IPS-11a (cell line): ENCODE results near the gene ISLR2.
"Not testable (repeated sequence)": the region's sequence is repeated elsewhere in the genome, so short reads cannot be mapped to it uniquely, and the experiment has no call there.

Experiments used
- H3K4me3 ChIP-seq: one replicate; pipeline ENCODE4 v1.5.1; 2013; ENCODE audit warnings: low read depth, low read length, control low read depth

The ISLR2 gene, protein sequence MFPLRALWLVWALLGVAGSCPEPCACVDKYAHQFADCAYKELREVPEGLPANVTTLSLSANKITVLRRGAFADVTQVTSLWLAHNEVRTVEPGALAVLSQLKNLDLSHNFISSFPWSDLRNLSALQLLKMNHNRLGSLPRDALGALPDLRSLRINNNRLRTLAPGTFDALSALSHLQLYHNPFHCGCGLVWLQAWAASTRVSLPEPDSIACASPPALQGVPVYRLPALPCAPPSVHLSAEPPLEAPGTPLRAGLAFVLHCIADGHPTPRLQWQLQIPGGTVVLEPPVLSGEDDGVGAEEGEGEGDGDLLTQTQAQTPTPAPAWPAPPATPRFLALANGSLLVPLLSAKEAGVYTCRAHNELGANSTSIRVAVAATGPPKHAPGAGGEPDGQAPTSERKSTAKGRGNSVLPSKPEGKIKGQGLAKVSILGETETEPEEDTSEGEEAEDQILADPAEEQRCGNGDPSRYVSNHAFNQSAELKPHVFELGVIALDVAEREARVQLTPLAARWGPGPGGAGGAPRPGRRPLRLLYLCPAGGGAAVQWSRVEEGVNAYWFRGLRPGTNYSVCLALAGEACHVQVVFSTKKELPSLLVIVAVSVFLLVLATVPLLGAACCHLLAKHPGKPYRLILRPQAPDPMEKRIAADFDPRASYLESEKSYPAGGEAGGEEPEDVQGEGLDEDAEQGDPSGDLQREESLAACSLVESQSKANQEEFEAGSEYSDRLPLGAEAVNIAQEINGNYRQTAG

DNA sequence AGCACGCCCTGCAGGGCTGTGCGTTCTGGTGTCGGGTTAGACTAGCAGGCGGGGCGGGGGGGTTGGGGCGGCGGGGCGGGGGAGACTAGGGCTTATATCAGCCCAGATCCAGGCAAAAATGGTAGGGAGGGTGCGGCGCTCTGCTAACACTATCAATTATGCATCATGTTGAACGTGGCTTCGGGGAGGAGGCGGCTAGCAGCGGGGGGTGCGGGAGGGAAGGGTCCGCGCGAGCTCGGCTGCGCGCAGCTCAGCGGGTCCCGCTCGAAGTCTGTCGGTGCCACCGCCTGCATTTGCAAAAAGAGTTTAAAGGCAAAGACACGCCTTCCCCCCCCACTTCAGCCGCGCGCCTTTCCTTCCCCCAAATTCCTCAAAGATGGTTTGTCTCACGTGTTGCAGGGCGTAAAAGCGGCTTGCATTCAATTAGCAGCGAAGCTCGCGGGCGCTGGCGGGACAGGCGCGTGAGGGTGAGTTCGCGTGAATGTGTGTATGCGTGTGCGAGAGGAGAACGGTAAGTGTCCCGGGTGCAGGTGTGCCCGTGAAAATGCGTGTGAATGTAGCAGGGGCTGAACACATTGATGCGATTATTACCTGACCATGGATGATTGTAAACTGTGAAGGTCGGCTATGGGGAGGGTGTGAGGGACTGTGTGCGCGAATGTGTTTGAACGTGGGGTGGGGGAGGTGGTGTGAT is at the start of gene ISLR2:
Gene ISLR2 (plus strand): TSS at position 432 of the 694 bp plus-strand sequence. CDS start 2,169 bp downstream, outside the sequence.
- peak within 1 kb of the TSS; percentile 13 for H3K4me3 ChIP-seq

DNA sequence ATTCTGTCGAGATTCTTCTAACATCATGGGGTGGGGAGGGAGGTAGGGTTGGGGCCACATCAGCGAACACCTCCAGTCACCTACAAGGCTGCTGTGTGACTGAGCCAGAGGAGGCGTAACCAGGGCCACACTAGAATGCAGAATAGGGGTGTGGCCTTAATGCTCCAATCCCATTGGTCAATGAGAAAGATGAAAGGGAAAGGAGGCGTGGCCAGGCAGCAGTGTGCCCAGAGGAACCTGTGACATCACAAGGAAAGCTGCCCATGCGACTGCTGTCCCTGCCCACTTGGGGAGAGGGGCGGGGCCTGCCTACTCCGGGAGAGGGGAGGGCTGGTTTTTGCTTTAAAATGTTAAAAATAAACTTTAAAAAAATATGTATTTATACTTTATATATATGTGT is 47.9 kb upstream of the ISLR2 start, which contains the start of gene GOLGA6A:
Gene GOLGA6A (minus strand): TSS at position 101 of the 400 bp plus-strand sequence. CDS start 41 bp downstream, at position 60.
- not testable (repeated sequence) for H3K4me3 ChIP-seq

DNA sequence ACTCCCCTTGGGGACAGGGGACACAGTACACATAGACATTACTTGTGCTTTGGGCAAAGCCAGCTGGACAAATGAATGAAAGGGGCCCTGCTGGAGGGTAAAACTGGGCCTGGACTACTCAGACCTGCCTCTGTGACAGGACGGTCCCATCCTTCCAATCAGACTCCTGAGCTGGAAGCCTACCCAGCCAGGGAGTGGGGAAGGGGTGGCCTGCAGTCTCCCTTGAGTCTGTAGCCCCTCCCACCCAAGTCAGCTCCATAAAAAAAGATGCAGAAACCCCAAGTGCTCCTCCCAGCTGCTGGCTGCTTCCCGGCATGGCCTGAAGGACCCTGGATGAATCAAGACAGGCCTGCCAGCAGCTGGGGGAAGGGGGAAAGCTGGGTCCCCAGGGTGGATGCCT is 35.8 kb upstream of the ISLR2 start:
- H3K4me3 ChIP-seq, result not testable (repeated sequence)

DNA sequence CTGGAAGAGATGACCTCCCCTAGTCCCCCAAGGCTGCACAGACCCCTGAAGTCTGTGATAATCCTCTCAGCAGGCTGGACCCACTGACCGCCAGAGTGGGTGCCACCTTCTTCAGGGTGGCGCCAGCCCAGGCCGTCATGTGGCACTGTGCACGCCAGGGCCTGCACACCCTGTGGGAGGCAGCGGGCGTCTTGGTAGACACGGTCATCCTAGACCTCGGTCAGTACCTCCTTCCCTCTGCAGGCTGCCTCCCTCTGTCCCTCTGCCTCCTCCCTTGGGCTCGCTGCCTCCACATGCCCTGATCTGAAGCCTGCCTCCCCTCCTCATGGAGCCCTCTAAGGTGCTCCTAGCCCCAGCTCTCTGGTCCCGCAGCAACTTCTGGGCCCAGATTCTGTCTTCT is 34.8 kb upstream of the ISLR2 start:
- not testable (repeated sequence) for H3K4me3 ChIP-seq

DNA sequence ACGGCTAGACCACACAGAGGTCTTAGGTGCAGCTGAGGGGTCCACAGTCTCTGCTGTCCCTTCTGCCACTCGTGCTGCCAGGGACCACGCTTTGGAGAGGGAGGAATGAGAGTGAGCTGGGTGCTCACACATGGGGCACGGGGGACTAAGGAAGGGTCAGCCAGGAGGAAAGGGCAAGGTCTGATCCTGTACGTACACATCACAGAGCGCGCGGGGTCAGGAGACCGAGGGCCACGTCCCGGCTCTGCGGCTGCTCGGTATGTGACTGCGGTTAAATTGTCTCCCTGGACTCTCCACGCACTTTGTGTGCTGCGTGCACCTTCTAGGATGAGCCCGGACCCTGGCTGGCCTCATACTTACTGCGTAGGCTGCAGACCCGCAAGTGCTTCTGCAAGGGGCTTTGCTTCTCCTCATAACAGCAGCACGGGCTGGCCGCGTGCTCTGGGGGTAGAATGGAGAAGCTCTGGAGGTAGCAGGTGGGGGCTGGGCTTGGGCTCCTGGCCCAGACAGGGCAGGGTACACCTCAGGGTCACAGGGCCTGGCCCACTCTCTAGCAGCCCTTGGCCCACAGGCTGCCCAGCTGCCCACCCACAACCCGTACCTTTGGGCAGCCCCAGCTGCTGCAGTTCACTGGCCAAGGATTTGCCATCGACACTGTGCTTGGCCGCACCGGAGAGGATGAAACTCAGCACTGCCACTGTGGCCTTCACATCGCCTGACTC is 33.5 kb upstream of the ISLR2 start:
- not testable (repeated sequence) for H3K4me3 ChIP-seq

DNA sequence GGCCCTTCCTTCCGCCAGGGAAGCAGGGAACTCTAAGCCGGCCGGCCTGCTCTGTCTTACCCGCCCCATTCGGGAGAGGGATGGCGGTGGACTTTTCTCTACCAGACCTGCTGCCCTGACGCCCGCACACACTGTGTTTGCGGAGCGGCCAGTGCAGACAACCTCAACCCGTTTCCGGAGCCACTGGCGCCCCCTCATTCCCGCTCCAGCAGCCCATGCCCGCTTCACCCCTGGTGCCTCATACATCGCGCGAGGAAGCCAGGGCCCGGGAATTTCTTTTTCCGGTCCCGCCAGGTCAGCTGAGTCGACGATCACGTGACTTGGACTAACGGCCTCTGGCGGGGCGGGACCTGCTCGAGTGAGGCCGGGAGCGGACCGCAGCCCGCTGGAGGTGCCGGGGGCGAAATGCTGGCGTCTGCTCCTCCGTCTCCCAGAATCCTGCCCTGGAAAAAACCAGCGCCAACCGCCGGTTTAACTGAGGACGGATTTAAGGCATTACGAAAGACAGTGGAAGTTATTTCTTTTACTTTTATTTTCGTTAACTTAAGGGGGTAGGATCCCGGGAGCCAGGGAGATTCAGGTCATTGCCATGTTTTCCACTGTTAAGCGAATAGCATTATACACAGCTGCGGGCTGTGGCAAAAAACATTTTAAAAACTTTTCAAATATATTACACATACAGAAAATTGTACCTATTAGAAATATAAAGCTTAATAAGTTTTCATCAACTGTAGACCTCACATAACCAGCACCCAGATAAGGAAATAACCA is 30.2 kb upstream of the ISLR2 start:
- peak overlapping the region; percentile 33 for H3K4me3 ChIP-seq

DNA sequence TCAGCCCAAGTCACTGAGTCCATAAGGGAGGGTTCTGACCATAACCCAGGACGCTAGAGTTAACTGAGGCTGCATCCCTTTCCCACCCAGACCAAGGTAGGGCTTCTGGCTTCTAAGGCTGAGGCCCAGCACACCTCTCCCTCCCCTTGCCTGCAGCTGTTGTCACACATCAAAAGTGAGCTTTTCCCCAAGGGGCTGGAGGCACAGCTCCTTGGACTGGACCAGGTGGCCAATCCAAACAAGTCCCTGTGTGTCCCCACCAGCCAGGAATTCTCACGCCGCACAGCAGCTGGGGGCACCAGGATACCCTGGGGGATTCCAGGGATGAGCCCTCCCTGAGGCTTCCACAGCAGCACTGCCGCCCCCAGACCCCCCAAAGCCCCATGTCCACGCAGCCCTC is 22.3 kb upstream of the ISLR2 start:
- H3K4me3 ChIP-seq, result no peak overlapping the region

DNA sequence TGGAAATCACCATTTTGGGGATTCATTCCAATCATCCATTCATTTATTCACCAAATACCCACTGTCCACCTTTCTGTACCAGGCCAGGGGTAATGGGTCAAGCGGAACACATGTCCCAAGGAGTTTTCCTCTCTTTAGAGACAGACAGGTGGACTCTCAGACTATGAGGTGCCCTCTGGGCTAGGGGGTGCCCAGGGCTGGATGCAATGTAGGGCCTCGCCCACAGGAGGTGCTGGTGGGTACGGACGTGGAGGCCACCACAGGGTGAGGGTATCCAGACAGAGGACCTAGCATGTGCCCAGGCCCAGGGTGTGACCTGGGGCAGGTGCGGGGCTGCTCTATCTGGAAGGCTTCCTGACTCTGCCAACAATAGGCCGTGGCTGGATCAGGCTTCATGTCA is 21.8 kb upstream of the ISLR2 start:
- H3K4me3 ChIP-seq, result not testable (repeated sequence)

DNA sequence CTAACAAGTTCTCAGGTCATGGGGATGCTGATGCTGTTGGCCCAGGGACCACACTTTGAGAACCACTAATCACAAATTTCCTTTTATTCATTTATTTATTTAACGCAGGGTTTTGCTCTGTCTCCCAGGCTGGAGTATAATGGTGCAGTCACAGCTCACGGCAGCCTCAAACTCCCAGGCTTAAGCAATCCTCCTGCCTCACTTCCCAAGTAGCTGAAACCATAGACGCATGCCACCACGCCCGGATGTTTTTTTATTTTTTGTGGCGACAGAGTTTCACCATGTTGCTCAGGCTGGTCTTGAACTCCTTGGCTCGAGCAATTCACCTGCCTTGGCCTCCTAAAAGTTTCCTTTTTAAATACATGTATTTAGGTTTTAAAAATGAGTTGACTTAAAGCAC is 20.7 kb upstream of the ISLR2 start:
- no peak overlapping the region for H3K4me3 ChIP-seq

DNA sequence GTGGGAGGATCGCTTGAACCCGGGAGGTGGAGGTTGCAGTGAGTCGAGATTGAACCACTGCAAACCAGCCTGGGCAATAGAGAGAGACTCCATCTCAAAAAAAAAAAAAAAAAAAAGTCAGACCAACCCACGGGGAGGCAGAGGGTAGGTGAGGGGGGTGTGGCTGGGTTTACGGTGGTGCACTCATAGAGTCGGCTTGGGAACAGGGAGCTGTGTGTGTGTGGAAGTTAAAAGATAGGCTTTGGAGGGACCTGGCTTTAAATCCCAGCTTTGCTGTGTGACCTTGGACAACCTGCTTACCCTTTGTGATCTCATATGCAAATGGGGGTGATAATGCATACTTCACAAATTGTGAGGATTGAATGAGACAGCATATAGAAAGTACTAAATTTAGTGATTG is 10.0 kb upstream of the ISLR2 start:
- no peak overlapping the region for H3K4me3 ChIP-seq

DNA sequence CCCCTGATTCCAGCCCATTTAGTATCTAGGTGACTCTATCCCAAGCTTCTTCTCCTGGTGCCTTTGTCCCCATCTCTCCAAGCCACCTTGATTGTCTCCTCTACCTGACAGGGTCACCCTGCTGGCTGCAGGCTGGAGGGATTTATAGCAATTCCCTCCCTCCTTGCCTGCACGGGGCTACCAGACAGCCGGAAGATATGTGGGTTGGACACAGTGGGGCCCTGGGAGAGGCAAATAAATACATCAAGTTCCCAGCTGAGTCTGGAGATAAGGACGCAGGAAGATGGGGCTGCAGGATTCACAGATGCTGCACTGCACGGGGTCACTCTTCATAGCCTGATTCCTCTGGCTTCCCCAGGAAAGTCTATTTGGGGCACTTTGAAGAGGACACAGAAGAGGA is 9.3 kb upstream of the ISLR2 start:
- no peak overlapping the region for H3K4me3 ChIP-seq

DNA sequence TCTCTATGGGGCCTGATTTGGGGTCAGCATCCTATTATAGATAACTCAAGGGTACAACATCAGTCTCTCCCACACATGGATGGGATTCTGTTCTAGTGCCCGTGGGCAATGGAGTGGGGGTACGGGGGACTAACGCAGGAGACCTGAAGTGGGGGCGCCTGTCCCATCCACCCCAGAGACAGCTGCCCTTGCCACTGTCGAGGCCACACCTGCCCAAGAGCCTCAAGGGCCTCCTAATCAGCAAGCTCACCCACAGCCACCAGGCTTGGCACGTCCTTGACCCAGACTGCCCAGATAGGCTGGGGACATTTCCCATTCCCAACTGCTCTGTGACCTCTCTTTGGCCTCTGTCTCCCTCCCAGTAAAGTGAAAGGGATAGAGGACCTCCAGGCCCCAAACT is 8.5 kb upstream of the ISLR2 start:
- no peak overlapping the region for H3K4me3 ChIP-seq

DNA sequence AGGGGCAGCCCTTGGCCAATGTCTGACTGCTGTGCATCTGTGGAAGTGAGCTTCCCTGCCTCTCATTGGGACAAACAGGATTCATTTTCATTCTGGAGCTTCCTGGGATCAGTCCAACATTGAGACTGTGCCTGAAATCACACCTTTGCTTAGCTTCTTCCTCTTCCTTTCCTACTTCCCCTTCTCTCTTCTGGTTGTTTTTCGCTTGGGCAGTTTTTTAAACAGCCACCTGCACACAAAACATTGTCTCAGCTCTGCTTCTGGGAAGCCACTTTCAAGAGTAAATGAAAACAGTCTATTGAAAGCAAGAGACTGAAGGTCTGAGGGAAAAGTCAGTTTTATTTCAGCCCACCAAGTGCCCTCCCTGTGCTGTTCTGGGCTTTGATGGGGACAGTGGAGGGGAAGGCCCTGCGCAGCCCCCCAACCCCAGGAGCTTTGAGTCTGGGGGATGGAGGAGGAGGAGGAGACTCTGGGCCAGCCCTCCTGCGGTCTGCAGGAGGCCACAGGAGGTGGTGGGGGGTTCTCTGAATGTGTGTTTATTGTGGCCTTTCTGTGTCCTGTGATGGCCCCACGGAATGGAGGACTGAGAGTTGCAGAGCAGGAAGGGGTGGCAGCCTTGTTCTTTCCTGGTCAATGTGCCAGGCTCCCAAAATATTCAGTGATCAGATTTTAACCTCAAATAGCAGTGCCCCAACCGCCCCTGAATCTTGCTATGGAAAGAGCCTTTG is 7.8 kb upstream of the ISLR2 start:
- H3K4me3 ChIP-seq, result no peak overlapping the region

DNA sequence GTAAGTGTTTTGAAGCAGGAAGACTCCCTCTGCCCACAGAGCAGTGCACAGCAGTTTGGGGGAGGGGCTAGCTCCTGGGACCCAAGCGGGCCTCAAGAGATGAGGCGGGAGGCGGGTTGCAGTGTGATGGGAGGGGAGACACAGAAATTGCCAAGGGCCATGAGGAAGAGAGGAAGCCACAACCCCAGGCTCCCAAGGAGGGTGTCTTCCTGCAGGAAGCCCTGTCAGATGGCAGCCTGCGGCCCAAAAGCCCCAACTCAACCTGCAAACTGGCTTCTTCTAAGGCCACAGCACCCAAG is 7.3 kb upstream of the ISLR2 start:
- H3K4me3 ChIP-seq, result no peak overlapping the region

DNA sequence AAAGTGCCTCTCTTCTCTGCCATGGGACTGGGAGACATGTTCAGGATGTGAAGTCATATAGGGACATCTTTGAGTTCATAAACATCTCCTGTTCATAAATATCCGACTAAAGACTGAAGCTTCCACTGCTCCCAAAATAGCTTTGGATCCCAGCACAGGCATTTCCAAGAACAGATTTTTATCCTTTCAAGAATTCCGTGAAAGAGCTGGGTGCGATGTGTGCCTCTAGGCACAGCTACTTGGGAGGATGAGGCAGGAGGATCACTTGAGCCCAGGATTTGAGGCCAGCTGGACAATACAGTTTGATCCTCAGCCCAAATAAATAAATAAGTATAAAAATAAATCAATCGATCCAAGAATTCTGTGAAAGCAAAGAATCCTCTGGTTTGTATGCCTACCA is 6.7 kb upstream of the ISLR2 start:
- H3K4me3 ChIP-seq, result no peak overlapping the region

DNA sequence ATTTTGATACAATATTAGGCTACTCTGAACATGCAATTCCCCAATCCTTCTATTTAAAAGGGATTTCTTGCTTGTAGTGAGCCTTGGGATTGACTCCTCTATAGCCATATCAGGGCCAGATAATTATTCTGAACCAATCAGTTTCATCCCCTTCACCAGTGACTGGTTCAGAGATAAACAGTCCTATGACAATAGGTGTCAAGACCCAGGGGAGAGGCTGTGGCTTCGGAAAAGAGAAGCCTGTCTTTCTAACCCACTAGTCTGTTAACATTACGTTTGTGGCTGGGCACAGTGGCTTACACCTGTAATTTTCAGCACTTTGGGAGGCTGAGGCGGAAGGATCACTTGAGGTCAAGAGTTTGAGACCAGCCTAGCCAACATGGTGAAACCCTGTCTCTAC is 6.2 kb upstream of the ISLR2 start:
- H3K4me3 ChIP-seq, result no peak overlapping the region

DNA sequence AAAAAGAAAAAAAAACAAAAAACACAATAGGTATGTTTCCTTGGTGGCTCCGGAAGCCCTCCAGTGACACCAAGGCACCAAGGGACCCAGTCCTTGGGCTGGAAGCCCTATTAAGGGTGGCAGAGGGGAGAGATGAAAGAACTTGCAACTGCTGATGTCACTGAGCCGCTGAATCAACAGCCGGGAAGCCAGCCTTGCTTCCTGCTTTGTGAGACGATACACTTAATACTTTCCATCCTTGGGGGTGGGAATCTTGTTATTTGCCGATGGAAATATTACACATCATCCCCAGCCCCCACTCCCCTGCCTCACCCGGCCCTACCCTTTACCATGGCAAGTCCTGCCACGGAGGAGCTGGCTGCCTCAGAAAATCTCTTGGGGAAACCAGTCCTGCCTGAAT is 5.6 kb upstream of the ISLR2 start:
- H3K4me3 ChIP-seq, result no peak overlapping the region

DNA sequence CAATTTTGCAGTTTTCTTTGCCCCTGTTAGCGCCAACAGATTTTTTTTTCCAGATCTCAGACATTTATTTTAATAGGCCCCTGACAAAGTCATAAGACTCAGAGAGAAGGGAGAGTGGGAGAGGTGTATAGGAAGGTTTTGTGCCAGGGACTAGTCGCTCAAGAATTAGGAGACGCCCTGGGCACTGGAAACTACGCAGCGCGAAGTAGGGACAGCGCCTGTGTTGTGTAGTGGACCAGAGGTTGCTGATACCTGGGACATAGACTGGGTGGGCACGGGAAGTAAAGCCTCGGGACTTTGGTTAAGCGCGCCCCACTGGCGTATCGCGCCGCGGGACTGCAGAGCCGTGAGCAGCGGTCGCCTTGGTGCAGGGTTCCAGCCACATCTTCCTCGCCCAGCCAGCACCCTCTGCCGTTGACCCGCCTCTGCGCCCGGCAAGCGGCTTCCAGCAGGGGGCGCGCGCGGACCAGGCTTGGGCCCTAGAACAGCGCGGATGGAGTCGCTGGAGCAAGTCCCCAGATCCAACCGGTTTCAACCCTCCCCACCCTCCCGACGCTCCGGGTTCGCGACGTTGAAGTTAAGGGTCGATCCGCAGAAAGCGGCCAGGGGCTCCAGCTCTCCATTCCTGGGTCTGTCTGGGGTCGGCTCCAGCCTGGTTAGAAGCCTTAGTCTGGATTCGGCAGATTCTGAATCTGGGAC is 3.0 kb upstream of the ISLR2 start:
- peak overlapping the region; percentile 10 for H3K4me3 ChIP-seq
